ENCODE measurements around the gene EFCAB6.

The EFCAB6 gene

DNA sequence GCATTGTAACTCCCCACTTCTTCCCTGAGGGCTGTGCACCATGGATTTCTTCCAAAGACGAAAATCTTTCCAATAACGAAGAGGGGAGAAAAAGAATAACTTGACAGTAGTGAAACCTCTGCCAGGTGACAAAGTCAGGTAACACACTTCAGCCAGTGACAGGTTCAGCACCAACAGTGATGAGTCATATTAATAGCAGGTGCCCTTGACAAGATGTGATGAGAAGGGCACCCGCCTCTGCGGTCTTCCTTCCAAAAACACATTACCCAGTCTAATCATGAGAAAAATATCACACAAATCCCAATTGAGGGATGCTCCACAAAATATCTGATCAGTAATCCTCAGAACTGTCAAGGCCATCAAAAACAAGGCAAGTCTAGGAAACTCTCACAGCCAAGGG, 157.8 kb downstream of the EFCAB6 start:
- Histone ChIP-seq H2AFZ (ENCODE audit: insufficient read depth, low read length, poor library complexity) (no peak overlapping the region), H3K9me3 (ENCODE audit: insufficient read depth, low read depth, low read length) (peaks cover 3% of the 10 kb centered on the region), H3K79me2 (ENCODE audit: control insufficient read depth, insufficient read depth, low read length, poor library complexity) (no peaks in the 10 kb centered on the region), H3K79me1 (ENCODE audit: low read length) (no peaks in the 10 kb centered on the region), H4K12ac (ENCODE audit: low read depth, low read length) (no peak overlapping the region), H2BK5ac (ENCODE audit: low read depth, low read length, poor library complexity) (no peak overlapping the region), H3K4ac (ENCODE audit: low read depth, low read length) (no peak overlapping the region), H3K18ac (ENCODE audit: low read length) (no peak overlapping the region), H4K8ac (ENCODE audit: low read depth, low read length) (no peak overlapping the region), H3K36me3 (ENCODE audit: control insufficient read depth in 1 of 2, insufficient read depth in 2 of 2, low read length in 2 of 2) (no peaks in the 10 kb centered on the region), H2BK12ac (ENCODE audit: low read length) (no peak overlapping the region), H4K91ac (ENCODE audit: low read depth, low read length) (no peak overlapping the region), H3K27ac (ENCODE audit: low read depth, low read length) (no peak overlapping the region), H3K4me3 (ENCODE audit: low read depth, low read length) (no peak overlapping the region), H3K14ac (ENCODE audit: low read length) (no peak overlapping the region), H2BK120ac (ENCODE audit: insufficient read depth, low read length, poor library complexity) (no peak overlapping the region), H2AK5ac (ENCODE audit: low read length) (no peak overlapping the region), H3K4me1 (ENCODE audit: control insufficient read depth in 1 of 2, insufficient read depth in 2 of 2, low read length in 2 of 2) (no peaks in the 10 kb centered on the region), H3K27me3 (ENCODE audit: insufficient read depth, low read length) (no peaks in the 10 kb centered on the region), H3K4me2 (ENCODE audit: low read length) (no peak overlapping the region), H3K9ac (ENCODE audit: low read length) (no peak overlapping the region), H3K23ac (ENCODE audit: low read length) (no peak overlapping the region)
- DNase-seq = no peak
- WGBS (ENCODE audit: extremely low coverage, insufficient coverage, insufficient read length) = no CpG with 5 or more reads among the region's 4 CpGs

DNA sequence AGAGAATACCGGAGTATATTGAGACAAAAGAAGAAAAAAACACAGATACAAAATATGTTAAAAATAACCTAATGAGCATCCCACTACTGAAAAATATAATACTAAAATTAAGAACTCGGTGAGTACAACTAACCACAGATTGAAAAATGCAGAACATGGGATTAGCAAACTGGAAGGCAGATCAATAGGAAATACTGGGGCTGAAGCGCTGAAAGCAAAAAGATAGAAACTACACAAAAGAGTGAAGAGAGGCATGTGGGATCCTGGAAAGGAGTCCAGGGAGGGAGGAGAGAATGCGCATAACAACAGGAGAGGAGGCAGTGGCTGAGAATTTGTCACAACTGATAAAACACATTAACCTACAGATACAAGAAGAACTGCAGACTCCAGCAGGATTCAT, 159.3 kb downstream of the EFCAB6 start:
- Histone ChIP-seq H2AFZ (ENCODE audit: insufficient read depth, low read length, poor library complexity) (no peak overlapping the region), H2AK5ac (ENCODE audit: low read length) (no peak overlapping the region), H3K14ac (ENCODE audit: low read length) (no peak overlapping the region), H3K79me2 (ENCODE audit: control insufficient read depth, insufficient read depth, low read length, poor library complexity) (no peaks in the 10 kb centered on the region), H3K4me3 (ENCODE audit: low read depth, low read length) (no peak overlapping the region), H3K79me1 (ENCODE audit: low read length) (no peaks in the 10 kb centered on the region), H3K4me2 (ENCODE audit: low read length) (no peak overlapping the region), H2BK12ac (ENCODE audit: low read length) (no peak overlapping the region), H3K36me3 (ENCODE audit: control insufficient read depth in 1 of 2, insufficient read depth in 2 of 2, low read length in 2 of 2) (no peaks in the 10 kb centered on the region), H3K18ac (ENCODE audit: low read length) (no peak overlapping the region), H3K27ac (ENCODE audit: low read depth, low read length) (no peak overlapping the region), H3K9ac (ENCODE audit: low read length) (no peak overlapping the region), H3K4ac (ENCODE audit: low read depth, low read length) (no peak overlapping the region), H2BK5ac (ENCODE audit: low read depth, low read length, poor library complexity) (no peak overlapping the region), H4K12ac (ENCODE audit: low read depth, low read length) (no peak overlapping the region), H2BK120ac (ENCODE audit: insufficient read depth, low read length, poor library complexity) (no peak overlapping the region), H3K27me3 (ENCODE audit: insufficient read depth, low read length) (no peaks in the 10 kb centered on the region), H3K4me1 (ENCODE audit: control insufficient read depth in 1 of 2, insufficient read depth in 2 of 2, low read length in 2 of 2) (no peaks in the 10 kb centered on the region), H4K8ac (ENCODE audit: low read depth, low read length) (no peak overlapping the region), H3K9me3 (ENCODE audit: insufficient read depth, low read depth, low read length) (peaks cover 3% of the 10 kb centered on the region), H4K91ac (ENCODE audit: low read depth, low read length) (no peak overlapping the region), H3K23ac (ENCODE audit: low read length) (no peak overlapping the region)
- WGBS (ENCODE audit: extremely low coverage, insufficient coverage, insufficient read length) = no CpG with 5 or more reads among the region's 4 CpGs
- DNase-seq = no peak

DNA sequence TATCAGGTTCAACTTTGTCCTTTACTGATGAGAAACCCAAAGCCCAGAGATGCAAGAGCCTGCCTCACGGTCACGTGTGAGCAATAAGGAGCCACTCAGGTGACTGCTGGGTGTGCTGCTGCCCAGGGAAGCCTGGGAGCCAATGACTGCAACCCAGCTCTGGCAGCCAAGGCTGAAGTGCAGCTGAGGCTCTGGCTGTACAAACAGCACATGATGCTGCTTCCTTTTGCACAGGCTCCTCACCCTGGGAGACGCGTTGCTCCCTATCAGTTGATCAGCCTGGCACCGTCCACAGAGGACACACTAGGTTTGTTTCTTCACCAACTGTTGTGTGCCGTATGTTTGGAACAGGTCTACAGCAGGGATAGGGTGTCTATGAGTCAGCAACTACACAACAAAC, 168.7 kb downstream of the EFCAB6 start:
- Histone ChIP-seq H3K79me2 (ENCODE audit: control insufficient read depth, insufficient read depth, low read length, poor library complexity) (no peaks in the 10 kb centered on the region), H3K4me3 (ENCODE audit: low read depth, low read length) (no peak overlapping the region), H3K27me3 (ENCODE audit: insufficient read depth, low read length) (no peaks in the 10 kb centered on the region), H3K9me3 (ENCODE audit: insufficient read depth, low read depth, low read length) (peaks cover 3% of the 10 kb centered on the region), H3K4me2 (ENCODE audit: low read length) (no peak overlapping the region), H2AFZ (ENCODE audit: insufficient read depth, low read length, poor library complexity) (no peak overlapping the region), H3K27ac (ENCODE audit: low read depth, low read length) (no peak overlapping the region), H3K36me3 (ENCODE audit: control insufficient read depth in 1 of 2, insufficient read depth in 2 of 2, low read length in 2 of 2) (no peaks in the 10 kb centered on the region), H3K4ac (ENCODE audit: low read depth, low read length) (no peak overlapping the region), H3K4me1 (ENCODE audit: control insufficient read depth in 1 of 2, insufficient read depth in 2 of 2, low read length in 2 of 2) (no peaks in the 10 kb centered on the region), H3K9ac (ENCODE audit: low read length) (no peak overlapping the region), H3K79me1 (ENCODE audit: low read length) (no peaks in the 10 kb centered on the region), H3K23ac (ENCODE audit: low read length) (no peak overlapping the region), H2BK120ac (ENCODE audit: insufficient read depth, low read length, poor library complexity) (no peak overlapping the region), H2BK12ac (ENCODE audit: low read length) (no peak overlapping the region), H3K14ac (ENCODE audit: low read length) (no peak overlapping the region), H4K8ac (ENCODE audit: low read depth, low read length) (no peak overlapping the region), H2AK5ac (ENCODE audit: low read length) (no peak overlapping the region), H4K91ac (ENCODE audit: low read depth, low read length) (no peak overlapping the region), H3K18ac (ENCODE audit: low read length) (no peak overlapping the region), H2BK5ac (ENCODE audit: low read depth, low read length, poor library complexity) (no peak overlapping the region), H4K12ac (ENCODE audit: low read depth, low read length) (no peak overlapping the region)
- no CpG with 5 or more reads among the region's 6 CpGs for WGBS (ENCODE audit: extremely low coverage, insufficient coverage, insufficient read length)
- no peak for DNase-seq

DNA sequence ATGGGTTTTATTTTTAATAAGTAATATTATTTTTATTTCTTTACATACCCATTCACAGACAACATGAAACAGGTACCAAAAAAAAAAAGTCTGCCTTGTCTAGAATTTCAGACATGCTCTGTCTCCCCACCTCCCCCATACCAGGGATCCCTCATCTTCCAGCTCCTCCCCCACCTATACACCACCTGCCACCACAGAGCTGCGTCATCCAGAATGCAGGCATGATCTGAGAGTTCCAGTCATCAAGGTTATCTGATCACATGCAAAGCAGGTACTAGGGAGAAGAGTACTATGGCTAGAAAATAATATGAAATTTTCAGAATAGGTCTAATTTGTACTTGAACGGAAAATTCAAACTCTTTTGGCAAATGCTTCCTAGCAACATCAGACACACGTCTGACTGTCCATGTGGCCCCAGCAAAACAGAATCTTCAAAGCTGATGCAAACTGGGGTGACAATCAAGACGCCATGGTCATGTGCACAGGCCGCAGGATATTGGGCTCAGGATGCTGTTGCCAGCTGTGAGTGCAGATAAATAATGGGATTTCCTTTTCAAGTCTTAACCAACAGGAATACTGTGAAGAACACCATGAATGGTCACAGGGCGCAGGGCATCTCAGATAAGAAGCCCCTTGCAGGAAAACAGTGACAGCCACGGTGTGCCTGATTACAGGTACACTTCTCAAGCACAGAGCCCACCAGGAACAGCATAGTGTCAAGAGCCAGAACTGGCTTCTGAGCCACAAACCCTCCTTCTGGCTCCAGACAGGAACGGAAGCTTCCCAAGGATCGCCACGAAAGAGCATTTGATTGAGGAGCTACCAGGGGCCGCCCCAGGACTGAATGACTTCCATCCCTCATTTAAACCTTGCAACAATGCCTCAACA, 169.5 kb downstream of the EFCAB6 start:
- H3K9me3 ChIP-seq (ENCODE audit: insufficient read depth, low read depth, low read length) = peaks cover 3% of the 10 kb centered on the region
- H3K14ac ChIP-seq (ENCODE audit: low read length) = no peak overlapping the region
- no peak overlapping the region for H3K27ac ChIP-seq (ENCODE audit: low read depth, low read length)
- H4K12ac ChIP-seq (ENCODE audit: low read depth, low read length) = no peak overlapping the region
- no peak overlapping the region for H2AK5ac ChIP-seq (ENCODE audit: low read length)
- no peaks in the 10 kb centered on the region for H3K4me1 ChIP-seq (ENCODE audit: control insufficient read depth in 1 of 2, insufficient read depth in 2 of 2, low read length in 2 of 2)
- H3K23ac ChIP-seq (ENCODE audit: low read length) = no peak overlapping the region
- no peaks in the 10 kb centered on the region for H3K79me1 ChIP-seq (ENCODE audit: low read length)
- H3K36me3 ChIP-seq (ENCODE audit: control insufficient read depth in 1 of 2, insufficient read depth in 2 of 2, low read length in 2 of 2) = no peaks in the 10 kb centered on the region
- H2AFZ ChIP-seq (ENCODE audit: insufficient read depth, low read length, poor library complexity) = no peak overlapping the region
- no CpG with 5 or more reads among the region's 11 CpGs for WGBS (ENCODE audit: extremely low coverage, insufficient coverage, insufficient read length)
- H2BK5ac ChIP-seq (ENCODE audit: low read depth, low read length, poor library complexity) = no peak overlapping the region
- no peak overlapping the region for H4K8ac ChIP-seq (ENCODE audit: low read depth, low read length)
- no peak overlapping the region for H3K4ac ChIP-seq (ENCODE audit: low read depth, low read length)
- no peak overlapping the region for H3K9ac ChIP-seq (ENCODE audit: low read length)
- H3K4me2 ChIP-seq (ENCODE audit: low read length) = no peak overlapping the region
- no peak overlapping the region for H4K91ac ChIP-seq (ENCODE audit: low read depth, low read length)
- no peak overlapping the region for H2BK12ac ChIP-seq (ENCODE audit: low read length)
- H3K27me3 ChIP-seq (ENCODE audit: insufficient read depth, low read length) = no peaks in the 10 kb centered on the region
- no peak overlapping the region for H3K4me3 ChIP-seq (ENCODE audit: low read depth, low read length)
- H2BK120ac ChIP-seq (ENCODE audit: insufficient read depth, low read length, poor library complexity) = no peak overlapping the region
- DNase-seq = no peak
- H3K18ac ChIP-seq (ENCODE audit: low read length) = no peak overlapping the region
- no peaks in the 10 kb centered on the region for H3K79me2 ChIP-seq (ENCODE audit: control insufficient read depth, insufficient read depth, low read length, poor library complexity)
